Nephron progenitor cell (in vitro differentiated cells): Measurements from ENCODE around the gene FKBP7.
A peak's percentile ranks its signal among the peaks of the same experiment; 100 is the strongest.

Source experiments
- DNase-seq: peaks from one replicate; pipeline ENCODE4 v3.0.0; 2021
- H3K27ac Mint-ChIP-seq: 2 replicates; pipeline ENCODE4 v1.8.0; 2021; ENCODE audit warnings: mild to moderate bottlenecking, moderate library complexity, mixed read lengths
- H3K27me3 Mint-ChIP-seq: 2 replicates; pipeline ENCODE4 v1.8.0; 2021; ENCODE audit warnings: mild to moderate bottlenecking, low read depth, mixed read lengths; ENCODE audit not compliant: poor library complexity
- H3K36me3 Mint-ChIP-seq: 2 replicates; pipeline ENCODE4 v1.8.0; 2021; ENCODE audit warnings: low read depth, mixed read lengths
- H3K4me1 Mint-ChIP-seq: 2 replicates; pipeline ENCODE4 v1.8.0; 2021; ENCODE audit warnings: mixed read lengths
- H3K4me3 Mint-ChIP-seq: 2 replicates; pipeline ENCODE4 v1.8.0; 2021; ENCODE audit warnings: mild to moderate bottlenecking, moderate library complexity, mixed read lengths
- H3K9me3 Mint-ChIP-seq: 2 replicates; pipeline ENCODE4 v1.8.0; 2021; ENCODE audit warnings: mild to moderate bottlenecking, moderate library complexity, mixed read lengths
- CTCF ChIP-seq: fragments of 200-600 bp; sonication (generic); IDR thresholded peaks from 2 replicates; pipeline ENCODE4 v1.5.0; 2021; ENCODE audit warnings: antibody characterized with exemption

The FKBP7 gene

GRCh38 chr2:178522950-178523595, 44.7 kb upstream of the FKBP7 start:
- peak; percentile 83 for DNase-seq
- peaks cover 20% of the 10 kb centered on the region for H3K9me3 Mint-ChIP-seq
- peaks cover 28% of the 10 kb centered on the region for H3K36me3 Mint-ChIP-seq
- peak; percentile 66 for TF ChIP-seq CTCF
- peaks cover 9% of the 10 kb centered on the region for H3K4me1 Mint-ChIP-seq
- H3K27me3 Mint-ChIP-seq: no peaks in the 10 kb centered on the region
- H3K27ac Mint-ChIP-seq: peak overlapping the region; percentile 92
- H3K4me3 Mint-ChIP-seq: peak overlapping the region; percentile 98

GRCh38 chr2:178521304-178522150, 43.1 kb upstream of the FKBP7 start:
- Mint-ChIP-seq H3K27ac (no peak overlapping the region), H3K4me3 (peak overlapping the region; percentile 9), H3K4me1 (peaks cover 9% of the 10 kb centered on the region), H3K27me3 (no peaks in the 10 kb centered on the region), H3K9me3 (peaks cover 20% of the 10 kb centered on the region), H3K36me3 (peaks cover 21% of the 10 kb centered on the region)
- DNase-seq: no peak
- TF ChIP-seq CTCF: no peak

- H3K4me3 Mint-ChIP-seq: no peak overlapping the region
- H3K27me3 Mint-ChIP-seq: no peaks in the 10 kb centered on the region
- H3K27ac Mint-ChIP-seq: no peak overlapping the region
- H3K9me3 Mint-ChIP-seq: peaks cover 7% of the 10 kb centered on the region
- DNase-seq: no peak
- H3K36me3 Mint-ChIP-seq: peaks cover 28% of the 10 kb centered on the region
- no peak for TF ChIP-seq CTCF
- H3K4me1 Mint-ChIP-seq: no peaks in the 10 kb centered on the region
Observed at GRCh38 chr2:178517496-178517895, 39.1 kb upstream of the FKBP7 start.

DNA sequence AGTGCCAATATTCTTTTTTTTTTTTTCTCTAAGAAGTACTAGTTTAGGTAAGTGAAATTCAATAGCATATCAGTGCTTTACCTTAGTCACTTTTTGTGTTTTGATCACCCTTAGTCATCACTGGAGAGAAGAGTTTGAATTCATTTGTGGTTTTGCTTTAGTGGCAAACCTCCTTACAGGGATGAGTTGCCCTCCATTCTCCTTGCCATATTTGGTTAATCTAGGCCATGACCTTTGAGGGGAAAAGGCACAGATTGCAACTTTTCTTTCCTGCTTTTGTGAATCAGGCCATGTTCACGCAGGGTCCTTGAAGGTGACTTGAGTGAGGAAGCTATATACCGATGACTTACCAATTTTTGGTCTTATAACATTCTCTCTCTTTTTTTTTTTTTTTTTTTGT, 36.3 kb upstream of the FKBP7 start:
- Mint-ChIP-seq H3K4me3 (no peak overlapping the region), H3K27me3 (no peaks in the 10 kb centered on the region), H3K36me3 (peaks cover 26% of the 10 kb centered on the region), H3K9me3 (no peaks in the 10 kb centered on the region), H3K4me1 (peaks cover 1% of the 10 kb centered on the region), H3K27ac (no peak overlapping the region)
- TF ChIP-seq CTCF: no peak
- DNase-seq: no peak

DNA sequence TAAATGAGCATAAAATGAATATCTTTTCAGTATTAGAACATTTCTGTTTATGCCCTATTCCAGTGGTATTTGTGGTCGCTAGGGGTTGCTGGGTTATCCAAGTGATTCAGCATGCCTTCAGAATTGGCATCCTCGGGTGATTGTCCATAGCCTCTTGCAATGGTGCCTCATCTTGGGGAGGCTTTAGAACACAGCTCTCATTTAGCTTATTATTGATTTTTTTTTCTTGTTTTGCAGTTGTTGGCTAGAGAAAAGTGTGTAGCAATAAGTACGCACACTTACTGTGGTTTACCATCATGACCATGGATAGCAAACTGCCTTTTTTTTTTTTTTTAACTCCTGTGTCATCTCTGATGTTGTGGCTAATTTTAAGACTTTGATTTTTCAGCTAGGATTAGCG, 35.5 kb upstream of the FKBP7 start:
- no peak for DNase-seq
- no peak overlapping the region for H3K4me3 Mint-ChIP-seq
- no peaks in the 10 kb centered on the region for H3K9me3 Mint-ChIP-seq
- peaks cover 3% of the 10 kb centered on the region for H3K27me3 Mint-ChIP-seq
- peaks cover 29% of the 10 kb centered on the region for H3K36me3 Mint-ChIP-seq
- no peak for TF ChIP-seq CTCF
- H3K27ac Mint-ChIP-seq: no peak overlapping the region
- H3K4me1 Mint-ChIP-seq: peaks cover 4% of the 10 kb centered on the region
